Measurements from ENCODE around the gene ACTR5.
"Not testable (repeated sequence)": the region's sequence is repeated elsewhere in the genome, so short reads cannot be mapped to it uniquely, and the experiment has no call there.

The ACTR5 gene

DNA sequence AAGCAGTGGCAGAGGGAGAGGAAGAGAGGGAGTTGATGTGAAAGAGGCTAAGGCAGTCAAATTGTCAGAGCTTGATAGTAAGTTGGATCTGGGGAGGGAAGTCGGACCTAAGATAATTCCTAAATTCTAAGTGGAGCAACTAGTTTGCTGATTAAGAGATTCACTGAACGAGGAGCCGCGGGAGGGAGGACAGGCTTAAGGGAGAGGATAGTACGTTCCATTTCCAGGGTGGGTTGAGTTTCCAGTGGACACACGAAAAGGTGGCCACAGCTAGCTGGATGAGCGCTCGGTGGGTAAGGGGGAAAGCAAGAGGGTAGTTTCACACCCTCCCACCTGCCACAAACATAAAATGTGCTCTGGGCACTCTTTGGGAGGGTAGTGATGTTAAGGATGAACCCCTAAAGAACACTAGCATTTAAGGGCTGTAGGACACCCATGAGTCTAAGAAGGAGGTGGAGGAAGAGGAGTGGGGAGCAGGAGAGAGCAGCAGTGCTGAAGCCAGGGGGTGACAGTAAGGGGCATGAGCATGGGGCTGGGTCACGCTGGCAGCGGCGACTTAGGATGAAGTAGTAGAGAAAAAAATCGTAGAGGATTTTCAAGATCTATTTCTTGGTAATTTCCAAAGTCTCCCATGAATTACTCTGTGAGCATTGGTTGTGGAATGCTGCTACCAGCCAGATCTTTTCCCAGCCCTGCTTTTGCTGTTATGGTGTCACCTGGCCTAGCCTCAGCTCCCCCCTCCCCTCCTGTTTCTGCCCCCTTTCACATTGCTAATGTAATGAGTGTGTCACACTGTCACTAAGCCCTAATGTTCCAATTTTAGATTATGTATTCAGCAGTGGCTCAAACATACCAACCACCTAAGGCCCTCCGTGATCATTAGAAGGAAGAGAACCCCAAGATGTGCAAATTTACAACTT is 21.4 kb downstream of the ACTR5 start:
- DNase-seq: no peak

DNA sequence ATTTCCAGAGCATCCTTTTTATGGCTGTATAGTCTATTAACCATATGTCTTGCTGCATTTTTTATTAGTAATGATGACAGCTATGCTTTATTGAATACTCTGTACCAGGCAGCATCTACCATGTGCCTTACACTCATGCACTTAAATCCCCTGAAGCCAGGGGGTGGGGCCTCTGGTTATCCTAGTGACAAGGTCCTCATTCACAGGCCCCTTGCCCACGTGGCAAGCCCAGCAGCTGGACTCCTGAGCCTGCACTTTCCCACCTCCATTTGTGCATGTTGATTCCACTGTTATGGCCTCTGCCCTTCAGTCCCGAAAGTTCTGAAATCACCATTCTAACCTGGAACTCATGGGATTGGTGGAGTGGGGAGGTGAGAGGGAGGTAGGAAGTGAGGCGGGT is 22.3 kb downstream of the ACTR5 start:
- no peak for DNase-seq

- no peak for DNase-seq
These were observed 22.7 kb downstream of the ACTR5 start for GRCh38 chr20:38770970-38771369.

DNA sequence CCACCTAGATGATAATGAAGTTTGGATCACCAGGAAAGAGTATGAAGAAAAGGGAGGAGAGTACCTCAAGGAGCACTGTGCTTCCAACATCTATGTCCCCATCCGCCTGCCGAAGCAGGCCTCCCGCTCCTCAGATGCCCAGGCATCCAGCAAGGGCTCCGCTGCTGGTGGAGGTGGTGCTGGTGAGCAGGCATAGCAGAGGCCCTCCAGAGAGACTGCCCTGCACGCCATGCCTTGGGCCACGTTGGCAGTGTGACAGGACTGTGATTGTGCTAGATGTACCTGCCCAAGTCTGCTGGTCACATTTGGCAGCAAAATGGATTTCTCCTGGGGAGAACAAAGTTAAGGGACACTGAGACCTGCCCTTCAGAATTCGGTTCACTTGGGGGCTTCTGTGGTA is 23.4 kb downstream of the ACTR5 start:
- no peak for DNase-seq

DNA sequence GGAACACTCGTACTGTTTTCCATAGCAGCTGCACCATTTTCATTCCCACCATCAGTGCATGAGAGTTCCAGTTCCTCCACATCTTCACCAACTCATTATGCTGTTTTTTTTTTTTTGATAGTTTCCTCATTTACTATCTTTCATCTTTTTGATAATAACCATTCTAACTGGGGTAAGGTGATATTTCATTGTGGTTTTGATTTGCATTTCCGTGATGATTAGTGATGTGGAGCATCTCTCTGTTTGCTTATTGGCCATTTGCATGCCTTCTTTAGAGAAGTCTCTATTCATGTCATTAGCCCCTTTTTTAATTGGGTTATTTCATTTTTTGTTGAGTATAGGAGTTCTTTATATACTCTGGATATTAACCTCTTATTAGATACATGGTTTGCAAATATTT is 25.9 kb downstream of the ACTR5 start:
- DNase-seq: no peak

GRCh38 chr20:38776363-38776762 is 28.1 kb downstream of the ACTR5 start:
- DNase-seq: peak; percentile 48

GRCh38 chr20:38779247-38780097 is 31.2 kb downstream of the ACTR5 start:
- DNase-seq: no peak

- DNase-seq: no peak
These were observed 34.0 kb downstream of the ACTR5 start for GRCh38 chr20:38782275-38782674.

GRCh38 chr20:38787870-38788269 is 39.6 kb downstream of the ACTR5 start:
- no peak for DNase-seq

DNA sequence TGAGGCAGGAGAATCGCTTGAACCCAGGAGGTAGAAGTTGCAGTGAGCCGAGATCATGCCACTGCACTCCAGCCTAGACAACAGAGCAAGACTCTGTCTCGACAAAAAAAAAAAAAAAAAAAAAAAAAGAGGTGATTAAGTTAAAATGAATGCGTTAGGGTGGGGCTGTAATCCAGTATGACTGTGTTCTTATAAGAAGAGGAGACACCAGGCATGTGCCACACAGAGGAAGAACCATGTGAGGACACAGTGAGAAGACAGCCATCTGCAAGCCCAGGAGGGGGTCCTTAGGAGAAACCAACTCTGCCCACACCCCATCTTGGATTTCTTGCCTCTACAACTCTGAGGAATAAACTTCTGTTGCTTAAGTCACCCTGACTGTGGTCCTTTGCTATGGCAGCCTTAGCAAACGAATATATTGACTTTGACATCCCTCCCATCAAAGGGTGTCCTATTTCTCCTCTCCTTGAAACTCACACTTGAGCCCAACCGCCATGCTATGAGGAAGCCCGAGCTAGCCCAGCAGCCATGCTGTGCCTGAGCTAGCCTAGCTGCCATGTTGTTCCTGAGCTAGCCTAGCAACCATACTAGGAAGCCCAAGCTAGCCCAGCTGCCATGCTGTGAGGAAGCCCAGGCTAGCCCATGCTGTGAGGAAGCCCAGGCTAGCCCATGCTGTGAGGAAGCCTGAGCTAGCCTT is 41.4 kb downstream of the ACTR5 start:
- DNase-seq: no peak

DNA sequence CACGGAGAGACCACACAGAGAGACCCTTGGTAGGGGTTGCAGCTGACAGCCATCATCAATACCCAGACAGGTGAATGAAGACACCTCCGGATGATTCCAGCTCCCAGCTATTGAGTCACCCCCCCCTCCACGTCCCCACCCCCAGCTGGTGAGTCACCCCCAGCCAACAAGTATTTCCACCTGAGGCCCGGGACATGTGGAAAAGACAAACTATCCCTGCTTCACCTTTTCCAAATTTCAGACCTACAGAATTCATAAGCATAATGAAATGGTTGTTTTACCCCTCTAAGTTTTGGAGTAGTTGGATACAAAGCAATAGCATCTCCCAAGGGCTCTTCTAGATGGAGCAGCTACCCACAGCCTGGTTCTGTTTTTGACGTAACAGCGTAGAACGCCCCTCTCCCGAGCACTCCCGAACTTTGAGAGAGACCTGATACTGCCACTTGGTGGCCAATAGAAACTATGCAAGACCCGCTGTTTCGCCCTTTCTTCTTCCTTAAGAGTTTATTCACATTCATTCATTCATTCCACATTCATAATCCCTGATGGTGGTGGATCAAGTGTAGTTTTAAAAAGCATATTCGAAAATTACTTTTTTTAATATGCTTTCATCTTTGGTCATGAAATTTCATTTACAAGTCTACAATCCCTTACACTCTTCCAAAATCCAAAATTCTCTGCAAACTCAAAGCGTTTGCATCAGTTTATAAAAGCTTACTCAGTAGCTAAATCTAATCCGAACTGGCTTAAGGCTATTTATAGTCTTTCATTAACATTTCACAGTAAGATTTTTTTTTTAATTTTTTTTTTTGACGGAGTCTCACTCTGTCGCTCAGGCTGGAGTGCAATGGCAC is 42.2 kb downstream of the ACTR5 start:
- peak; percentile 61 for DNase-seq

DNA sequence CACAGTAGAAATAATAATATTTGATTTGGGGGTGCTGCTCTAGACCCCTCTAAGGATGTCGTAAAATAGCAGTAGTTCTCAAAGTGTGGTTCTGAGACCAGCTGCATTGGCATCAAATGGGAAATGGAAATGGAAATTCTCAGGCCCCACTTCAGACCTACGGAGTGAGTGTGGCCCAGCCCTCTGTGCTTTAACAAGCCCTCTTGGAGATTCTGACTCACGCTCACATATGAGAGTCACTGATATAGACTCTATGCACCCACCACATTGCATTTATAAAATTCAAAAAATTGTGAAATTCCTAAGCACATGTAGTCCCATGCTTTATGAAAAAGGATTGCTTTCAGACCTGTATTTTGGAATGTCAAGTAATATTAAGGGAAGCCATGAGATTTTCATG is 43.0 kb downstream of the ACTR5 start:
- DNase-seq: no peak

DNA sequence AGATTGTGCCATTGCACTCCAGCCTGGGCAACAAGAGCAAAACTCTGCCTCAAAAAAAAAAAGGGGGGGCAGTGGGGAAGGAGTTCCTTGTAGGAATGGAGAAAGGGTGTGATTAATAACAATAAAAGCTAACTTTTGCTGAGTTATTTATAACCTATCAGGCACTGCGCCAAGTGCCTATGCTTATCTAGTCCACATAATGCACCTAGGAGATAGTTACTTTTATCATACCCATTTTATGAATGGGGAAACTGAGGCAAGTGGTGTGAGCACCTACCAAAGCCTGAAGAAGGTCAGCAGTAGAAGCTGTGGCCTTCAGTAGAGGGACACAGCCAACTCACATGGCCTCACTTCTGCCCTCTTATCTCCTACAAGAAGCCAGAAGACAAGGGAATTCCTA is 43.7 kb downstream of the ACTR5 start:
- DNase-seq: no peak

DNA sequence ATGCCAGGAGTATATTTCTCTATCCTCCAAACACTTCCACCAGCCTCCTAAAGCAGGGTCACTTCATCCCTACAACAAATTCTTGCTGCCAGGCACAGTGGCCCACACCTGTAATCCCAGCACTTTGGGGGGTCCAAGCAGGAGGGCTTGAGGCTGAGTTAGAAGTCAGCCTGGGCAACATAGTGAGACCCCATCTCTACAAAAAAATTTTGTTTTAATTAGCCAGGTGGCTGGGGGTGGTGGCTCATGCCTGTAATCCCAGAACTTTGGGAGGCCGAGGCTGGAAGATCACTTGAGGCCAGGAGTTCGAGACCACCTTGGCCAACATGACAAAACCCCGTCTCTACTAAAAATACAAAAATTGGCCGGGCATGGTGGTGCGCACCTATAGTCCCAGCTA is 45.8 kb downstream of the ACTR5 start:
- not testable (repeated sequence) for DNase-seq

DNA sequence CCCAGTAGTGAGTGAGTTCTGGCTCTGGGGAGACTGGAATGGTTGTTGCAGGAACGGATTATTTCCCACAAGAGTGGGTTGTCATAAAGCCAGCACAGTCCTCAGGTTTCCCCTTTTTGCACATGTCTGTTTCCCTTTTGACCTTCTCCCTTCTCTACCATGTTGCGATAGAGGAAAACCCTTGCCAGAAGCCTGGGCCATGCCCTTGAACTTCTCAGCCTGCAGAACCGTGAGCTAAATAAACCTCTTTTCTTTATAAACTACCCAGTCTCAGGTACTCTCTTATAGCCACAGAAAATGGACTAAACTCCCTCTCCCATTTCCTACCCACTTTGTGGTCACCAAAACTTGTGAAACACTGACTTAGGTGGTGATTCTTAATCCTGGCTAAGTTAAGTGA is 50.0 kb downstream of the ACTR5 start:
- DNase-seq: no peak

- no peak for DNase-seq
These were observed 50.9 kb downstream of the ACTR5 start for GRCh38 chr20:38799203-38799602.

GRCh38 chr20:38800882-38801281 is 52.6 kb downstream of the ACTR5 start:
- DNase-seq: no peak

- no peak for DNase-seq
These were observed 56.0 kb downstream of the ACTR5 start for GRCh38 chr20:38804221-38804620.

- peak; percentile 92 for DNase-seq
These were observed 56.6 kb downstream of the ACTR5 start for GRCh38 chr20:38804682-38805501.

- DNase-seq: peak; percentile 86
These were observed 57.3 kb downstream of the ACTR5 start, which contains the start of gene PPP1R16B for GRCh38 chr20:38805502-38805957. TSS of gene PPP1R16B (plus strand) at chr20:38805697. CDS start at chr20:38835926, 30,229 bp downstream.
